Transverse colon (tissue), 4 donors: ENCODE results near the gene TM4SF18. TPM values are rescaled to one million over a fixed set of nuclear protein-coding genes. Genes with fewer than 3 reads are reported as not detected.

Experiments
- DNase-seq: peaks from one replicate; pipeline ENCODE4 v3.0.0-alpha.2; 2019
- H3K27ac ChIP-seq, 4 donors: fragments of 200-600 bp; sonication (generic); 2 replicates each; pipeline ENCODE4 v1.5.1; 2016 to 2018; ENCODE audit warnings: inconsistent platforms in 4 of 4
- H3K27me3 ChIP-seq: fragments of 200-600 bp; sonication (generic); 2 replicates; pipeline ENCODE4 v1.5.1; 2017; ENCODE audit warnings: inconsistent platforms
- H3K36me3 ChIP-seq, 4 donors: fragments of 200-600 bp; sonication (generic); 2 replicates each; pipeline ENCODE4 v1.5.1; 2017 to 2019; ENCODE audit warnings: inconsistent platforms in 4 of 4
- H3K4me1 ChIP-seq, 4 donors: fragments of 200-600 bp; sonication (generic); 2 replicates each; pipeline ENCODE4 v1.5.1; 2017 to 2020; ENCODE audit warnings: inconsistent platforms in 4 of 4
- H3K4me3 ChIP-seq, 4 donors: fragments of 200-600 bp; sonication (generic); 1 replicate in 1 of 4; 2 replicates in 3 of 4; pipeline versions ENCODE4 v1.5.1 to v1.6.1; 2017 to 2019; ENCODE audit warnings: inconsistent platforms in 4 of 4
- H3K9me3 ChIP-seq, 2 donors: fragments of 200-600 bp; sonication (generic); 2 replicates each; pipeline ENCODE4 v1.5.1; 2017 to 2019; ENCODE audit warnings: inconsistent platforms in 2 of 2
- CTCF ChIP-seq, 5 experiments: fragments of 200-600 bp in 3 of 5; fragments of 450-650 bp in 2 of 5; sonication (generic) in 3 of 5; IDR thresholded peaks; 1 replicate in 2 of 5; 2 replicates in 3 of 5; pipeline ENCODE4 v1.5.1; 2016 to 2017; ENCODE audit warnings: antibody characterized with exemption in 5 of 5, inconsistent platforms in 3 of 5, mild to moderate bottlenecking in 2 of 5, moderate library complexity in 1 of 5
- EP300 ChIP-seq: sonication (generic); formaldehyde crosslinking; IDR thresholded peaks from one replicate; pipeline ENCODE4 v1.6.1; 2017; ENCODE audit warnings: antibody characterized with exemption, low read depth
- POLR2A ChIP-seq: fragments of 450-650 bp; IDR thresholded peaks from one replicate; pipeline ENCODE4 v1.6.1; 2016; ENCODE audit warnings: antibody characterized with exemption, mild to moderate bottlenecking, moderate library complexity
- POLR2AphosphoS5 ChIP-seq, 3 donors: sonication (generic); formaldehyde crosslinking; IDR thresholded peaks; one replicate each; pipeline ENCODE4 v1.6.1; 2016; ENCODE audit warnings: antibody characterized with exemption in 3 of 3
- WGBS, 2 donors: methylation state at CpG; one replicate each; pipeline ENCODE4 v1.1.5; 2018; ENCODE audit warnings: low coverage in 1 of 2; 5-methylcytosine and 5-hydroxymethylcytosine counted together
- in situ Hi-C, 4 donors: fragments of 200-750 bp; cut with MboI; loops; one replicate each; pipeline versions ENCODE4 v1.15.0 to v1.15.1; 2017; ENCODE audit warnings: low sequenced_read_pairs in 3 of 4, low pct_ligation_motif_present in 1 of 4, low pct_unique_long_range_greater_than_20kb in 1 of 4
- intact Hi-C: fragments of 100-400 bp; cut with DNase I; formaldehyde crosslinking; loops from one replicate; pipeline ENCODE4 v1.15.1; 2023; ENCODE audit warnings: low total_unique reads
- total RNA-seq, 4 donors: library from RNA; depleted of rRNA; stranded (reverse); fragments of >200 nt; gene quantifications; one replicate each; pipeline ENCODE4 v1.1.0, GENCODE V29; 2016

Gene TM4SF18
- total RNA-seq, 4 donors from 2014 or later, result 0.80 to 1.4 (median 0.82) TPM; not detected in 1

- in situ Hi-C loops, result no loop called here
- WGBS, 2 donors, result 52 to 73% methylated on average over 2 to 4 of the region's 4 CpGs
- DNase-seq, result no peak
- Histone ChIP-seq H3K27ac (peak overlapping the region; percentile 76 to 81 (median 80)), H3K27me3 (no peaks in the 10 kb centered on the region), H3K4me3 (peak overlapping the region in 2 of 4 donors; percentile 25 to 38), H3K36me3 (no peaks in the 10 kb centered on the region), H3K9me3 (no peaks in the 10 kb centered on the region), H3K4me1 (peaks cover under 1 to 45% (median 21%) of the 10 kb centered on the region in 4 donors)
- TF ChIP-seq POLR2AphosphoS5 (IDR thresholded peaks at IDR 0.05) (no peak), CTCF (IDR thresholded peaks at IDR 0.05) (no peak), POLR2A (no peak), EP300 (no peak)
- intact Hi-C loops, result no loop called here
Measured at GRCh38 chr3:149375501-149376196, 42.2 kb upstream of the TM4SF18 start.

- no peak for DNase-seq
- peak overlapping the region in 3 of 4 donors; percentile 18 to 81 (median 79) for H3K27ac ChIP-seq
- TF ChIP-seq POLR2A, result no peak
- no peak for TF ChIP-seq EP300
- TF ChIP-seq POLR2AphosphoS5 (IDR thresholded peaks at IDR 0.05), result no peak
- TF ChIP-seq CTCF (IDR thresholded peaks at IDR 0.05), result no peak
- intact Hi-C loops, result no loop called here
- no peaks in the 10 kb centered on the region for H3K36me3 ChIP-seq
- in situ Hi-C loops, result no loop called here
- H3K9me3 ChIP-seq, result no peaks in the 10 kb centered on the region
- peak overlapping the region in 1 of 4 donors; percentile 1 for H3K4me3 ChIP-seq
- no peaks in the 10 kb centered on the region for H3K27me3 ChIP-seq
- H3K4me1 ChIP-seq, result peaks cover 6 to 52% (median 26%) of the 10 kb centered on the region in 4 donors
- 80 to 90% methylated on average over 3 of the region's 3 CpGs for WGBS, 2 donors
Measured at GRCh38 chr3:149374793-149375500, 41.5 kb upstream of the TM4SF18 start.

DNA sequence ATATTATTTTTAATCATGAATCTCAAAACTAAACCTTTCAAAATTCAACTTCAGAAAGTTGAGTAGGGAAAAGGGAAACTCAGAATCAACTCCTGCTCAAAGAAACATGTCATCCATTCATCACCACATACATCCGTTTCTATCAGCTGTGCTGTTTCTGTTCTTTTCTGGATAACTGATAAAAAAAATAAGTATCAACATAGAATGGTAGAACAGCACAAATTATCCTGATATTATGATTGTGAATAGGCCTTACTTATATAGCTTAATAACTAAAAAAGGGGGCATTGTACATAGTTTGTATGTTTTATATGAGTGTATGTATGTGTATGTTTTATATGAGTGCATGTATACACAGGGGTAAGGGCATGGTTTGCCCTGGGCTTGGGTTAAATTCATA, 41.0 kb upstream of the TM4SF18 start:
- H3K4me3 ChIP-seq, result no peak overlapping the region

More for the DNA sequence above, 41.0 kb upstream of the TM4SF18 start:
- Histone ChIP-seq H3K36me3 (no peaks in the 10 kb centered on the region), H3K4me1 (peaks cover 10 to 58% (median 30%) of the 10 kb centered on the region in 4 donors), H3K27ac (peak overlapping the region in 2 of 4 donors; percentile 1 to 3), H3K9me3 (no peaks in the 10 kb centered on the region), H3K27me3 (no peaks in the 10 kb centered on the region)
- intact Hi-C loops (no loop called here), in situ Hi-C loops (no loop called here)
- TF ChIP-seq CTCF (IDR thresholded peaks at IDR 0.05) (no peak), POLR2AphosphoS5 (IDR thresholded peaks at IDR 0.05) (no peak), EP300 (no peak), POLR2A (no peak)
- WGBS, 2 donors, result 64 to 77% methylated on average over 1 of the region's 1 CpG
- no peak for DNase-seq
